ENCODE data around the gene NTRK2. TPM values are rescaled to one million over a fixed set of nuclear protein-coding genes. Genes with fewer than 3 reads are reported as not detected.

The NTRK2 gene
- total RNA-seq, 4 donors from 2014 or later: 2.6 to 8.5 (median 6.0) TPM

GRCh38 chr9:84736536-84736935 is 67.0 kb downstream of the NTRK2 start:
- Histone ChIP-seq H3K4me1 (no peaks in the 10 kb centered on the region), H3K27ac (no peak overlapping the region), H3K36me3 (no peaks in the 10 kb centered on the region), H3K4me3 (no peak overlapping the region), H3K9me3 (no peaks in the 10 kb centered on the region), H3K27me3 (peaks cover 5% of the 10 kb centered on the region)
- TF ChIP-seq POLR2A (IDR thresholded peaks at IDR 0.05) (no peak), POLR2AphosphoS5 (IDR thresholded peaks at IDR 0.05) (no peak), EP300 (IDR thresholded peaks at IDR 0.05) (no peak)
- TF ChIP-seq, protein P1, sequence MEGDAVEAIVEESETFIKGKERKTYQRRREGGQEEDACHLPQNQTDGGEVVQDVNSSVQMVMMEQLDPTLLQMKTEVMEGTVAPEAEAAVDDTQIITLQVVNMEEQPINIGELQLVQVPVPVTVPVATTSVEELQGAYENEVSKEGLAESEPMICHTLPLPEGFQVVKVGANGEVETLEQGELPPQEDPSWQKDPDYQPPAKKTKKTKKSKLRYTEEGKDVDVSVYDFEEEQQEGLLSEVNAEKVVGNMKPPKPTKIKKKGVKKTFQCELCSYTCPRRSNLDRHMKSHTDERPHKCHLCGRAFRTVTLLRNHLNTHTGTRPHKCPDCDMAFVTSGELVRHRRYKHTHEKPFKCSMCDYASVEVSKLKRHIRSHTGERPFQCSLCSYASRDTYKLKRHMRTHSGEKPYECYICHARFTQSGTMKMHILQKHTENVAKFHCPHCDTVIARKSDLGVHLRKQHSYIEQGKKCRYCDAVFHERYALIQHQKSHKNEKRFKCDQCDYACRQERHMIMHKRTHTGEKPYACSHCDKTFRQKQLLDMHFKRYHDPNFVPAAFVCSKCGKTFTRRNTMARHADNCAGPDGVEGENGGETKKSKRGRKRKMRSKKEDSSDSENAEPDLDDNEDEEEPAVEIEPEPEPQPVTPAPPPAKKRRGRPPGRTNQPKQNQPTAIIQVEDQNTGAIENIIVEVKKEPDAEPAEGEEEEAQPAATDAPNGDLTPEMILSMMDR (IDR thresholded peaks at IDR 0.05): no peak
- 56 to 70% methylated on average over 1 of the region's 1 CpG for WGBS, 2 donors (ENCODE audit: low coverage in 1 of 2)
- no peak for ATAC-seq

GRCh38 chr9:84738353-84738752 is 68.8 kb downstream of the NTRK2 start:
- H3K9me3 ChIP-seq: no peaks in the 10 kb centered on the region
- H3K27ac ChIP-seq: no peak overlapping the region
- TF ChIP-seq POLR2AphosphoS5 (IDR thresholded peaks at IDR 0.05) (no peak), EP300 (IDR thresholded peaks at IDR 0.05) (no peak), POLR2A (IDR thresholded peaks at IDR 0.05) (no peak)
- TF ChIP-seq, protein P1 (IDR thresholded peaks at IDR 0.05): no peak
- ATAC-seq: no peak
- H3K36me3 ChIP-seq: no peaks in the 10 kb centered on the region
- WGBS, 2 donors (ENCODE audit: low coverage in 1 of 2): 0 to 57% methylated on average over 1 of the region's 1 CpG
- peaks cover 5% of the 10 kb centered on the region for H3K27me3 ChIP-seq
- H3K4me1 ChIP-seq: no peaks in the 10 kb centered on the region
- no peak overlapping the region for H3K4me3 ChIP-seq

DNA sequence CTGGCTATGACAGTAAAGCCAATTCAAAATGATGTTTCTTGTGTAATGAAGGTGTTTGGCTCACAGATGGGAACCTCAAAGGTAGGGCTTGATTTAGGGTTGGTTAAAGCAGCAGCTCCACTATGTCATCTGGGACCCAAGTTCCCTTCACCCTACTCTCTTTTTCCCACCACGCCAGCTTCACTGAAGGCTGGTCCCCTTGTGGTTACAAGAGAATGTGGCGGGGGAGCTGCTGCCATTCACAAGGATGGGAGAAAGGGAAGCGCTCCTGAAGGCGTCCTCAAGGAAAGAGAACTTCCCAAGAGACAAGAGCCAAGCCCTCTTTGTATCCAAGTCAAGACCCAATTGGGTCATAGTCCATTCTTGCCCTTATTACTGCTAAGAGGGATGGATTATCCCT is 72.7 kb downstream of the NTRK2 start:
- Histone ChIP-seq H3K4me1 (no peaks in the 10 kb centered on the region), H3K9me3 (no peaks in the 10 kb centered on the region), H3K27me3 (peaks cover 5% of the 10 kb centered on the region), H3K4me3 (no peak overlapping the region), H3K27ac (no peak overlapping the region), H3K36me3 (no peaks in the 10 kb centered on the region)
- no peak for TF ChIP-seq POLR2AphosphoS5 (IDR thresholded peaks at IDR 0.05)
- TF ChIP-seq, protein P1 (IDR thresholded peaks at IDR 0.05): no peak
- ATAC-seq: no peak
- 60 to 100% methylated on average over 1 to 2 of the region's 4 CpGs for WGBS, 2 donors (ENCODE audit: low coverage in 1 of 2)

- Histone ChIP-seq H3K36me3 (no peaks in the 10 kb centered on the region), H3K4me3 (no peak overlapping the region), H3K27ac (no peak overlapping the region), H3K27me3 (peaks cover 5% of the 10 kb centered on the region), H3K9me3 (no peaks in the 10 kb centered on the region), H3K4me1 (no peaks in the 10 kb centered on the region)
- 92 to 100% methylated on average over 5 to 6 of the region's 7 CpGs for WGBS, 2 donors (ENCODE audit: low coverage in 1 of 2)
- no peak for ATAC-seq
- TF ChIP-seq POLR2AphosphoS5 (IDR thresholded peaks at IDR 0.05) (no peak), EP300 (IDR thresholded peaks at IDR 0.05) (no peak), POLR2A (IDR thresholded peaks at IDR 0.05) (no peak)
- TF ChIP-seq, protein P1 (IDR thresholded peaks at IDR 0.05): no peak
These were observed 74.7 kb downstream of the NTRK2 start for GRCh38 chr9:84744195-84744594.

DNA sequence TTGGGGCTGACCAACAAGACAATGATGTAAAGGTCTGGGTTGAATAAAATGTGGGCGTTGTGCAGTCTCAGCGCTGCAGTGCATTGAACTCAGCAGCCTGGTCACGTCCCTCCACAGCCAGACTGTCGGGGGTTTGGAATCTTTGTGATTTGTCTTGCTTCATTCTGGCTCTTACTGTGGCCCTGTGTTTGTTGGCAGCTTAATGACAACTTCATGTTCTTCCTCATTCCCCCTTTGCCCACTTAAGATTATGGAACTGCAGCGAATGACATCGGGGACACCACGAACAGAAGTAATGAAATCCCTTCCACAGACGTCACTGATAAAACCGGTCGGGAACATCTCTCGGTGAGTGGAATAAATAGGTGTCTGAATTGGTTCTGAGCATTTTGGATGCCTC is 75.2 kb downstream of the NTRK2 start:
- TF ChIP-seq, protein P1 (IDR thresholded peaks at IDR 0.05): no peak
- TF ChIP-seq POLR2A (IDR thresholded peaks at IDR 0.05): no peak
- TF ChIP-seq EP300 (IDR thresholded peaks at IDR 0.05): no peak
- TF ChIP-seq POLR2AphosphoS5 (IDR thresholded peaks at IDR 0.05): no peak
- Histone ChIP-seq H3K36me3 (no peaks in the 10 kb centered on the region), H3K4me3 (no peak overlapping the region), H3K27ac (no peak overlapping the region), H3K4me1 (no peaks in the 10 kb centered on the region), H3K27me3 (peaks cover 5% of the 10 kb centered on the region), H3K9me3 (no peaks in the 10 kb centered on the region)
- WGBS, 2 donors (ENCODE audit: low coverage in 1 of 2): 86 to 90% methylated on average over 9 to 11 of the region's 11 CpGs
- ATAC-seq: no peak

Measured in gastroesophageal sphincter (tissue), 4 donors.